Medulla oblongata (tissue), 1 donor: ENCODE data around the gene SLC2A4RG.

Experiments used
- DNase-seq: peaks from one replicate; pipeline ENCODE4 v3.0.0-alpha.2; 2015; ENCODE audit errors: extremely low spot score

Gene SLC2A4RG

DNA sequence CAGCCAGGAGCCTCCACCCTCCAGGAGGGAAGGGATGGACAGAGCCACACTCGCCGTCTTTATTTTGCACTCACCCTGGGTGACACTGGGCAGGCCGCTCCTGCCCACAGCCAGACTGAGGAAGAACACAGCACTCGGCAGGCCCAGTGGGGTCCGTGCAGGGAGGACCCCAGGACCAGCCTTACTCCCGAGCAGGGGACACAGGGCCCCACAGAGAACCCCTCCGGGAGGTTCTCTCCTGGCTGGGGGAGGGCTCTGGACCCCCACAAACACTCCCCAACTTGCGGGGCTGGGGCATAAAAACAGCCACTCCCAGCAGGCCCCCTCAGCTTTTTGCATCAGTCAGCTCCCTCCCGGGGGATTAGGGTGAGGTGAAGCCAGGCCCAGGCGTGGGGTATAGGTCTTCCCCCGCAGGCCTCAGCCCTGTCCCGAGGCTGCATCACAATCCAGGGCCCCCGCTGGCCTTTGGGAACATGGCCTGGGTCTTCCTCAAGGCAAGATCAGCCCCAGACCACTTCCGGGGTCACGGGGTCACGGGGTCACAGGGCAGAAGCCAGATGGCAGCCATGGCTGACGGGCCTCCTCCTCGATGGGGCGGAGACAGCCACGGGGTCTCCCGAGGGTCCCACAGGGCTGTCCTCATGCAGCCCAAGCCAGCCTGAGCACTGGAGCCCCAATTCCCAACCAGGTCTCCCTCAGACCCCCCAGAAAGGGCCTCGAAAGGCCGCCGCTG, 39.9 kb upstream of the SLC2A4RG start:
- DNase-seq = no peak

DNA sequence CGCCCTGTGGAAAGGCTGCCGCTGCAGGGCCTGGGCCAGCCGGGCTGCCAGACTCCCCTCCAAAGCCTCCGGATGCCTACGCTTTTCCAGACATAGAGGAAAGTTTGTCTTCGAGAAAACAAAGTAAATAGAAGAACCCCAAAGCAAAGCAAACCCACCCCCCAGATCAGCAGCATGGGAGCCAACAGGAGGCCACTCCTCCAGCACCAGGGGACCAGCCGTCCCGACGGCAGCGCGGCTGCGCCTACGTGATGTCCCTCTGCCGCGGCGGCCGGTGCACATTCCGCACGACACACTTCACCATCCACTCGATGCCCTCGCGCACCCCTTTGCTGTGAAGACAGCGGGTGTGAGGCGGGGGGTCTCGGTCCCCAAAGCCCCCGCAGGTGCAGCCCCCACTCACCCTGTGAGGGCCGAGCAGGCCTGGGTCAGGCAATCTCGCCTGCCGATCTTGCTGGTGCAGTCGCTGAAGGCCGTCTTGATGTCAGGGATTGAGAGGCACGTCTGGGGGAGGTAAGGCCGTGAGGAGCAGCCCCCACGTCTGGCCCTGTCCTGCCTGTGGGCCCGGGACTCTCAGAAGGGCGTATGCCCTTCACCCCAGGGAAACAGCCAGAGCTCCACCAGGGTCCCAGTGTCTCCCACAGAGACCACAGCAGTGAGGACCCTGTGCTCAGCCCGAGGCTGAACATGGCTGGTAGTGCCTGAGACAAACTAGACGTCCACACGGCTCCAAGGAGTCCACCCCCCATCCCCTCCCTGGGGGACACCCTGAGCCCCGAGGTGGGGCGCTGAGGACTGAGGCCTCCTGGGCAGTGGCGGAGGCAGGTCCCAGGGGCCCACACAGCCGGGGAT, 39.2 kb upstream of the SLC2A4RG start:
- no peak for DNase-seq

DNA sequence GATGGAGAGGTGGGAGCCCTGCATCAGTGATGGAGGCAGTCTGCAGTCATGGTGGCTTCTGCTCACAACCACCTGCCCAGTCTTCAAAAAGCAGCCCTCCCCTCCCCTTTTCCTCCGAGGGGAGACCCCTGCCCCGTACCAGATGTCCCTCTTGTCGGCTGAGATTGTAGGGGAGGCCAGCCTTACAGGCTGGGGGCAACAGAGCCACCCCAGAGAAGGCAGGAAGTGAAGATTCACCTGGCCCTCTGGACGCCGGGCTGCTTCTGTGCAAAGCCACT, 38.6 kb upstream of the SLC2A4RG start:
- no peak for DNase-seq

DNA sequence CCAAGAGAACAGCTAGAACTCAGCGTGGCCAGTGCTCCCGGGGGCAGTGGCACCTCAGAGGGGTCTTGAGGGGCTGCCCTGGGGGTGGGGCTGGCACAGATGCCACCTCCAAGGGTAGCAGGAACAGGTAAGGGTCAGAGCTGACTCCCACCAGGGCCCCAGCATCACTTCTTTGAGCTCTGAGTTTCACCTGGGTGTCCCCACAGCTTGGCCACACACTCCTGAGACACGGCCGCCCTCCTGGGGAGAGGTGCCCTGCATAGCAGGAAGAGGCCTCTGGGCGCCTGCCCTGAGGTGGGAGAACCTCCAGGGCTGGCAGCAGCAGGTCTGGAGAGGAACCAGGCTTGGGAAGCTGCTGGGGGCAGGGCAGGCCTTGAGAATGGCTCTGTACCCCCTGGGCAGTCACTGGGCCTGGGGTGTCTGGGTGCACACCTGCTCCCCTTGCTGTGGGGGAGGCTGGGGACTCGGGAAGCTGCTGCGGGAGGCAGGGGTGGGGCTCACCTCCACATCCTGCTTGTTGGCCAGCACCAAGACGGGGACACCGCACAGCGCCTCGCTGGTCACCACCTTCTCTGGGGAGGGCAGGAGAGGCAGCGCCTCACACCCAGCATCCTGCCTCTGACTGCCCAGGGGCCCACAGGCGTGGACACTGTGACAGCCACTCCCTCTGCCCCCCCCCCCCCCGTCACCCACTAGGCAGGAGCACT, 38.1 kb upstream of the SLC2A4RG start:
- DNase-seq = no peak

DNA sequence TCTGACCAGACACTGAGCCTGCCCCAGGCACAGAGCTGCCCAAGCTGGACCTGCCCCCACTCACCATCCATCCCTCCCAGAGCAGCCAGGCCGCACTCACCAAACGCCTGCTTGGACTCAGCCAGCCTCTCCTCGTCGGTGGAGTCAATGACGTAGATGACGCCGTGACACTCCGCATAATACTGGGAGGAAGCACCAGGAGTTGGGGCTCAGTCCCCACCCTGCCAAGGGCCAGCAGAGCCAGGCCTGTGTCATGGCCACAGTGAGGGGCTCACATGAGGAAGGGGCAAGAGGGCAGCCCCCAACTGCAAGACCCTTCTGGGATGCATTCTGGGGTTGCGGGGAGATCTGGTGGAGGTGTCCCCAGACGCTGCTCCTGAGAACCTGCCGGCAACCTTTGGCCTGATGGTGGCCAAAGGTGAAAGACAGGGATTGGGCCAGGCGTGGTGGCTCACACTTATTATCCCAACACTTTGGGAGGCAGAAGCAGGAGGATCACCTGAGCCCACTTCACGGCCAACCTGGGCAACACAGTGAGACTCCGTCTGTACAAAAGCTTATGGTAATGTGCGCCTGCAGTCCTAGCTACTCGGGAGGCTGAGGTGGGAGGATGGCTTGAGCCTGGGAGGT, 37.4 kb upstream of the SLC2A4RG start:
- no peak for DNase-seq

DNA sequence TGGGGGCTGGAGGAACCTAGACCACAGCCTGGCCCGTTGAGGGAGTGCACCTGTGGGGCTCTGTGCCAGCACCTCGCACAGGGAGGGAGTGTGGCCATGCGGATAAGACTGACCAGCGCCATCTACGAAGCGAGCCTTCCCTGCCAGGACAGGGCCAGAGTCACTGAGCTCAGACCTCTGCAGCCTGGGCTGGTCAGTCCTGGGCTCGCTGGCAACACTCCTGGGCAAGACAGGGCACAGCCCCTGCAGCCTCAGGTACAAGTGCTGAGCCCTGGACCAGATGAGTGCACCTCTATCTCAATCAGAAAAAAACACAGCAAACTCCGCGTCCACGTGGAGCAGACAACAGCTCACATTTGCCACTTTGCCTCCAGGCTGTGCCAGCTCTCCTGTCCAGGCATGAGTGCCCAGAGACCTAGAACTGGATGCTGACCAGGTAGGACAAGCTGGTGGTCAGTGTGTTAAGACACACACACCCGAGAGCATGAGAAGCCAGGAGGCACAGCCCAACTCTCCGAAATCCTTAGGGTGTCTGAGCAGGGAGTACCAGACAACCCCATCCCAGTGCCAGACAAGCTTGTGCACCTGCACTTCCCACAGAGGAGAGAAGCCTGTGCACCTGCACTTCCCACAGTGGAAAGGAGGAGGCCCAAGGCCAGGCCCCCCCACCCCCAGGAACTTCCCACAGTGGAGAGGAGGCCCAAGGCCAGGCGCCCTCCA, 36.7 kb upstream of the SLC2A4RG start:
- DNase-seq = no peak

DNA sequence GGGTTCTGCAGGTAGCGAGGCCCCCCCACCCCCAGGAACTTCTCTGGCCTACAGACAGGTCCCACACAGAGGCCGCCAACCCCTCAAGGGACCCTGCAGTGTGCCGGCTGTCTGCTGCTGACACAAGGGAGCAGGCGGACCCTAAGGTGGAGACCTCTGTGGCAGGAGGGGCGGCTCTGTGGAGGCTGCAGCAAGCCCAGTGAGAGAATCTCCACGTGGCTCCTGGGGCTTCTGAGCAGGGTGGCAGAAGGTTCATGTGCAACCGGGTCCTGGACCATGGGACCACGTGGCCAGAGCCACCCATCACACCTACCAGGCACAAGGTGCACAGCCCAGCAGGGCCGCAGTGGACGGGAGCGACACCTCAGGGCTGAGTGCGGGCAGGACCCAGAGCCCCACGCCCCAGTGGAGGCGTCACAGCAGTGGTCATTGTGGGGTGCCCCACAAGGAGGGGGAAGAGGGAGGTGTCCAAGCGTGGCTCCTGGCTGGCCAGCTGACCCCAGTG, 36.1 kb upstream of the SLC2A4RG start:
- DNase-seq = no peak

DNA sequence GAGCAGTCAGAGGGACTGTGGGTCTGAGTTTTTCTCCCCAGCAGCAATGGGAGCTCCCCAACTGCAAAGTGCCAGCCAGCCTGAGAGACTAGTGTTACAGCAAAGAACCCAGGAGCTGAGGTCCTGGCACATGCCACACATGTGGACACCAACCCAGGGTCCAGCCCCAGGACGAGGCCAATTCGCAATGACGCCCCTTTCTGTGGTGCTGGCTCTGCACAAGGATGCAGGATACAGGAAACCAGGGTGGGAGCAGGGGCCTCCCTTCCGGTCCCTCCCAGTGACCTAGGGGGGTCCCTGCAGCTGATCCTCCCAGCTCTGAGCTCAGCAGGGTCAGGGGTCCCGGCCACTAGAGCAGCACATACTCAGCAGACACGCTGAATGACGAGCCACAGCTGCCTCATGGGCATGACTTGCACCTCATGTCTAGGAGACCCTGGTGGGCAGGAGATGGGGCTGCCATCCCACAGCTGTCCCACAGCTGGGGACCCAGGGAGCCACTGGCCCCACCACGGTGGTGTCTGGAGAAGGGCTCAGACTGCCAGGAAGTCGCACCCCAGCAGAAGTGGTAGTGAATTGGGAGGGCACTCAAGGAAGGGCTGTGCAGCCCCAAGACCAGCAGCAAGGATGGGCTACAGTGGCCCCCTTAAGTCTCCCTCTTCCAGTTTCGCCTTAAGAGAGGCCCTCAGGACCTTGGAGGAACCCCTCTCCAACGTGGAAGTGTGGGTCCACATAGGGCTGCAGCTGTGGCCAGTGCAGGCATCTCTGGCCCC, 35.4 kb upstream of the SLC2A4RG start:
- no peak for DNase-seq

DNA sequence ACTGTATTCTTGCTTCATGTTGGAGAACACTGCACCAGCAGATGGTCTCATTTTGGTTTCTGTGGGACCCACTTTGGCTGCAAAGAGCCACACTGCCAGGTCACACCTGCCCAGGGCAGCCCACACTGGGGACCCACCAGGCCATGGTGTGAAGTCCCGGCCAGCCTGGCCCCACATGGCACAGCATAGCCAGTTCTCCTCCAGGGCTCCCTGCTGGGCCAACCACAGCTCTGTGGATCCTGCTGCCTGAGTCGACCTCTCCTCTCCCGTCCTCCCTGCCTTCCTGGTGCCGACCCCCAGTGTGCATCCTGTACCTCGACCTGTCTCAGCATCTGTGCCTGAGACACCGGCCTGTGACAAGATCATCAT, 34.8 kb upstream of the SLC2A4RG start:
- DNase-seq = no peak

DNA sequence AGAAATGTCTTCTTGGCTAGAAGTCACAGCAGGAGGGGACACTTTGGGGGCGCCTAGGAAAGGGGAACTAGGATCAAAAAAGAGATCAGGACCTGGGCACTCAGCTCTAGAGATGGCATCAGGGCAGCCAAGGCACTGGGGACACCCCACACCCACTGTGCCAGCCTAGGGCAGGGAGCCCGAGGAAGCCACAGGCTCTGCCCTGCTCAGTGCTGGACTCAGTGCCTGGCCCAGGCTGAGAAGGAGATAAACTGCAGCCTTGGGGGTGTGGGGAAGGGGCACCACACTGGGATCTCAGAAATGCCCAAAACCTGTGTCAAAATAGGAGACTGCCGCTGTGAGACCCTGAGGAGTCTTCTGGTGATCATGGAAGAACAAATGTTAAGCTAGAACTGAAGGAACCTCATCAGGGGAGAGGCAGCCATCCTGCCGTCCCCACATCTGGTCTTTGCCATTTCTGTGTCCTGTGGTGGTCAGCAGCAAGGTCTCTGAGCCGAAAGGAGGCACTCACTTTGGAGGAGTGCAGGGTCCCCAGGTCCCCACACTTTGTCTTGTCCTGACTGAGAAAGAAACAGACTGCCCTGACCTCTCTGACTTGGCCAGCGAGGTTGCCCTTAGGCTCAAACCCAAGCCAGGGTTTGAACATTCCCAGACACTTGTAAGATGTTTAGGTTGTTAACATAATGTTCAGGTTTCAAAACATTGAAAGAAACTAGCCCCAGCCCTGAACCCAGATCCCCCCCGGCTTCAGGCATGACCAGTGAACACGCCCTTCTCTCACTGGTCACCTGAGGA, 34.1 kb upstream of the SLC2A4RG start:
- DNase-seq = no peak

DNA sequence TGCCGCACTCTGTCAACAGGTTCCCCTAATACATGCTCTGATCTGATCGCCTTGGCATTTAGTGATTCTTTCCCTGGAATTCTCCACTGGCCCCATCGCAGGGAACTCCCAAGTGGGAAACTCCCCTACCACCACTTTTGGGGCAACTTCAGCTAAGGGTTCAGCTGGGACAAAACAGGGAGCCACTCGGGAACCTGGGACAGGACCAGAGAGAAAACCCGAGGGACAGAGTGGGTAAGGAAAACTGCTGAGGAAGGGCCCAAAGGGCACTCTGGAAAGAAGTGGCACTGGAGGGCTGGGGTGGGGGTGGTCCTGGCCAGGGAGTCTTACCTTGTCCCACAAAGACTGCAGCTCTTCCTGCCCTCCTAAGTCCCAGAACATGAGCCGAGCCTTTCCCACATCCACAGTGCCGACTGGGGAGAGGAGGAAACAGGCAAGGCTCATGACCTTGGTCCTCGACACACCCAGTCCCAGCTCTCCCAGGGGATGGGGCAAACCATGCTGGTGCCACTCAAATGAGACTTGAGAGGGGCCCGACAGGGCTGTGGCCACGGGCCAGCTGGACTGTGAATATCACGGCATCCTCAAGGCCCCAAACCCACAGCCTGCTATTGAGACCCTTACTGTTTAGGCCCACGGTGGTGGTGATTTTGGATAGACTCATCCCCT, 33.4 kb upstream of the SLC2A4RG start:
- no peak for DNase-seq

DNA sequence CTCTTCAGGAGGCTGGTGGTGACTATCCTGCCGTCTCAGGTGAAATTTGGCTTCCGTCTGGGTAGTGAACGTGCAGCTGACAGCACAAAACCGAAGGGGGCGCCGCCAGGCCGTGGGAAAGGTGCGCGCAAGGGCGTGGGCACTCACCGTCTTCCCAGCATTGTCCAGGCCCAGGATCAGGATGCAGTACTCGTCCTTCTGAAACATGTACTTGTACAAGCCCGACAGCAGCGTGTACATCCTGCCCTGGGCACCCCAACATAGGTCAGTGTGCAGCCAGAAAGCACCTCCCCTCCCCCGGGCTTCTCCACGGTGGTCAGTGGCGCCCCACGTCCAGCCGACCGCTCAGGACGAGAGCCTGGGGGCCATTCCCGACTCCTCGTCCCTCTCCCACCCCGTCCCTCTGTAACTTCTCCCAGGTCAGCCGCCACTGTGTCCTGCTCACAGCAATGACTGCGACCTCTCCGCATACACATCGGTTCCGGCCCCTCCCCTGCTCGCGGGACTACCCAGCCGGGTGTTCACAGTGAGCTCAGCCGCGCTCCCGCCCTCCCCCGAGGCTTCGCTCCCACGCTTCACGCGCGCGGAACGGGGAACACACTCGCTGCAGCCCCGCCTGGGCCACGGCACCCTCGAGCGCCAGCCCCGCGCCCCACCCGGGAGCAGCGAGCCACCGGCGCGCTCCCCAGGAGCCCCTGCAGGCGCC, 32.6 kb upstream of the SLC2A4RG start:
- no peak for DNase-seq

DNA sequence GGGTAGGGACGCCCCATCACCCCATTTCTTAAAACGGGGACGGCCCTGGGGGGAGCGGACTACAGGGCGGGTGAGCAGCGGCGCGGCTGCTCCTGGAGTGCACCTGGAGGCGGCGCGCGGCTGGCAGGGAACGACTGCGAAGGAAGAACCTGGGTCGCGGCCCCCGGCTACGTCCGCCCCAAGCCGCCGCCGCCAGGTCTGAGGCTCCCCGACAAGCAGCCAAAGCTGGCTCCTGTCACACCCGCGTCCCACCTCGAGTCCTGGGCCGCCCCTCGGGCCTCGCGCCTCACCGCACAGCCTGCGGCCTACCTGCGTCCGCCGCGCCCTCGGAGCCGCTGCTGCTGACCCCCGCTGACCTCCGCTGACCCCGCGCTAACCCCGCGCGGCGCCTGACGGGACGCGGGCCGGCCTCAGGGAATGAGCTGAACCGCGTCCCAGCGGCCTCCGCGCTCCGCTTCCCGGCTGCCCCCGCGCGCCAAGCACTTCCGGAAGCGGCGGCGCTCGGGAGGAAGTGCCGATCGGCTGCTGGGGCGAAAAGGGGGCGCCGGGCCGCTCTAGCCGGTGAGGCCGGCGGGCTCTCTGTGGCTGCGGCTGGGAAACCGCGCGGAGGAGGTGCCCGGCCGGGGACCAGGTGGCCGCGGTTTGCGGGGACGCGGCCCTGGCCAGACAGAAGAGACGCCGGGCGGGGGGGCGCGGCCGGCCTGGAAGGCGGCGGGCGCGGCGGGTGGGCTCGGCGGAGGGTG, 31.8 kb upstream of the SLC2A4RG start, which contains the start of the genes ARFRP1 and ZGPAT:
Gene ARFRP1, minus strand, starts transcription at position 419 of the 743 bp plus-strand sequence. CDS start 885 bp downstream, outside the sequence.
Gene ZGPAT, plus strand, starts transcription at position 482 of the 743 bp plus-strand sequence. CDS start 542 bp downstream, outside the sequence.
- peak; percentile 87 for DNase-seq

DNA sequence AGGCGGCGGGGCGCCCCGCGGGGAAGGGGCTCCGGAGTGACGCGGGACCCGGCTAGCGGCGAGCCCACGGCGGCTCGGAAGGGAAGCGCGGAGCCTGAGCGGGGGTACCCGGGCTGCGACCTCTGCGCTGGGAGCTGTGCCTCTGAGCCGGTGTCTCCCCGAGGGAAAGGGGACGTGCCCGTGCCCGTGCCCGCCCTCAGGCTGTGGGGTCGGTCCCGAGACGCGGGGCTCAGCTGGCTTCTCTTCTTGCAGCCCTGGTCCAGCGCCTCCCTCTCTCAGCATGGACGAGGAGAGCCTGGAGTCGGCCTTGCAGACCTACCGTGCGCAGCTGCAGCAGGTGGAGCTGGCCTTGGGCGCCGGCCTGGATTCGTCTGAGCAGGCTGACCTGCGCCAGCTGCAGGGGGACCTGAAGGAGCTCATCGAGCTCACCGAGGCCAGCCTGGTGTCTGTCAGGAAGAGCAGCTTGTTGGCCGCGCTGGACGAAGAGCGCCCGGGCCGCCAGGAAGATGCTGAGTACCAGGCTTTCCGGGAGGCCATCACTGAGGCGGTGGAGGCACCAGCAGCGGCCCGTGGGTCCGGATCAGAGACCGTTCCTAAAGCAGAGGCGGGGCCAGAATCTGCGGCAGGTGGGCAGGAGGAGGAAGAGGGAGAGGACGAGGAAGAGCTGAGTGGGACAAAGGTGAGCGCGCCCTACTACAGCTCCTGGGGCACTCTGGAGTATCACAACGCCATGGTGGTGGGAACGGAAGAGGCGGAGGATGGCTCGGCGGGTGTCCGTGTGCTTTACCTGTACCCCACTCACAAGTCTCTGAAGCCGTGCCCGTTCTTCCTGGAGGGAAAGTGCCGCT, 31.1 kb upstream of the SLC2A4RG start:
- no peak for DNase-seq

DNA sequence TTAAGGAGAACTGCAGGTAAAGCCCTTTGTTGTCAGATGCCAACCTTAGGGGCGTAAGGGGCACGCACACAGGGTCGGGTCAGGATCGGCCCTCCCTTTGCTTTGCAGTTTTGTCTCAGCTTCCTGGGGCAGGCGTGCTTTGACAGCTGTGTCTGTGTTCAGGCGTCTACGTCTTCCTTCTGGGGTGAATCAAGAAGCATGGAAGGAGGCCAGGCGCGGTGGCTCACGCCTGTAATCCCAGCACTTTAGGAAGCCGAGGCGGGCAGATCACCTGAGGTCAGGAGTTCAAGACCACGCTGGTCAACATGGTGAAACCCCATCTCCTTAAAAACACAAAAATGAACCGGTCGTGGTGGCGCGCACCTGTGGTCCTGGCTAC, 30.4 kb upstream of the SLC2A4RG start:
- DNase-seq = no peak

DNA sequence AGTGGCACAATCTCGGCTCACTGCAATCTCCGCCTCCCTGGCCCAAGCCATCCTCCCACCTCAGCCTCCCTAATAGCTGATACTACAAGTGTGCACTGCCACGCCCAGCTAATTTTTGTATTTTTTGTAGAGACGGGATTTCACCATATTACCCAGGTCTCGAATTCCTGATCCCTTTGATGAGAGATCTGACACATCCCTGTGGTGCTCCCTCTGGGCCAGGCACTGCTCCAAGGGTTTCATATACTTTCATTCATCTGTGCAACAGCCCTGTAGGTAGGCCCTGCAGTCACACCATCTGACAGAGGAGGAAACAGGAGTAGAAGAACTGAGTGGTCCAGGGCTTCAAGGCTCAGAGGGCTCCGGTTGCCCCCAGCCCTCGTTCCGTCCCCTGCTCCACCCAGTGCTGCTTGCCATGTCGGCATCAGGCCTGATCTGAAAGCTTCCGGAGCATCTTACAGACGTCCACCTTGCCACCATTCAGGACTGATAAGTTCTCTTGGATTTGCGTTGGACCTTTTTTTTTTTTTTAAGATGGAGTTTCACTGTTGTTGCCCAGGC, 28.4 kb upstream of the SLC2A4RG start:
- no peak for DNase-seq
